Raji (cell line): ENCODE results near the gene ZNHIT3.

Experiments
- POLR2A ChIP-seq: IDR thresholded peaks from 2 replicates; pipeline ENCODE4 v1.6.1; 2011; ENCODE audit warnings: low read depth, low read length, control low read depth; ENCODE audit not compliant: insufficient read depth

The ZNHIT3 gene

DNA sequence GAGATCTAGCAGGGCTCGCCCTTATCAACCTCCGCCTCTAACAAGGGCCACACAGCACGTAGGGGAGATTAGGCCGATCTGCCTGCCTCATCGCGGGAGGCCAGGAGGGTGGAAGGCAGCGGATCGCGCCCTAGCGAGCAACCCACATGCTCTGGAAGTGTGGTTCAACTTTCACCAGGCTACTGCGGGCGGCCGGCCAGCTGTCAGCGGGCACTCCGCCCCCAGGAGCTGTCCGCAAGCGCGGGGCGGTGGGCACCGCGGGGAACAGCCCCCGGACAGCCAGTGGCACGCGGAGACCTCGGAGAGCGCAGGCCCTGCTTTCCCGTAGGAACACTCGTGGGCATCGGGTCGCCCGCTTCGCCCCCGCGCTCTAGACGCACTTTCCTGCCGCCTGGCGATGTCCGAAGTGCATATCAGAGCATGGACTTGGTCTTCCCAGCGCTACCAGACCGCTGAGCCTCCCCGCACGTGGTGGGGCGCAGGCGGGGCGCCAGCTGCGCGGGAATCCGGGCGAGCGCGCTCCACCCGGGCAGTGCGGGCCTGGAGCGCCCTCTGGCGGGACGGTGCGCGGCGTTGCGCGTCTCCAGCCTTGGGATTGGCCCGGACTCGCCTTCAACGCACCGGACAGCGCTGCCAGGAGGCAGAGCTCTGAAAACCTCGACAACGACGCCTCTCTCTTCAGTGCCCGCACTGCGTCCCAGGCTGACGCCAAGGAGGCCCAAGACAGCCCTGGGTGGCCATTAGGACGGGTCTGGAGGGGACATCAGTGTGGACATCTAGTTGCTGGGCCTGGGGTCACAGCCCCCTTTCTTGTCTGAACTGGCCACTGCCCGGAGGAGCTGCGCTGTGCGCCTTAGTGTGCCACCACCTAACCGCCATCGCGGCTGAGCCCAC lies 3.6 kb upstream of the ZNHIT3 start:
- no peak for TF ChIP-seq POLR2A

DNA sequence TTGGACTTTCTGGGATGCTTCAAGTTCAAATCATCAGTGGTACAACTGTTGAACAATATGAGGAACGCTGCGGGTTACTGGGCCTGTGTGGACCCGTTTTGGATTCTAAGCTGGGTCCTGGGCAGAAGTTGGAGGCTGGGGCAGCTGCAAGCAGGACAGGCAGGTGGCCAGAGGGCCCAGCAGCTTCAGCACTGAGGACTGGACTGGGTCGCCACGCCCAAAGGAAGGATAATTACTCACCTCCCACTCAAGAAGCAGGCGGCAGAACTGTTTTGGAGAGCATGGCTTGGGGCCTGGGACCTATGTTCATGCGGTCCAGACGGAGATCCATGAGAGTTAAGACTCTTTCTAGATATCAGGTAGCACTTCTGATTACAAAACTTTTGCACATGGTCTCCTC lies 1.5 kb upstream of the ZNHIT3 start:
- TF ChIP-seq POLR2A, result no peak

DNA sequence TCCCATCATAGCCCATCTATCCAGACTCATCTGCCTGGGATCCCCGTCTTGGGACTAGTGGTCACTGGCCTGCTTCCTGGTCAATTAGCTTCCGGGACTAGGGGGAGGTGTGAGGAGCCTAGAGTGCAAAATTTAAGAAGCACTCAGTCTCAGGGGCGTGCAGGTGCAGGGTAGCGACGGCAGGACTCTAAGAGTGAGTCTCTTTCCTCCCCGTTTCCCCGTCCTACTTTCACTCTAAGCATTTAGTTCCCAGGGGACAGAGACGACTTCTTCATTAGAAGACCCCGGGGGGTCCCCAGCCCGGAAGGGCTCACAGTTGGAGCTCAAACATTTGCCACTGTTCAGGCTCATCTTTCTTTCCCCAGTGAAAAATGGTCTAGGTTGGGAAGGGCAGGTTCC lies 677 bp upstream of the ZNHIT3 start:
- TF ChIP-seq POLR2A, result no peak

DNA sequence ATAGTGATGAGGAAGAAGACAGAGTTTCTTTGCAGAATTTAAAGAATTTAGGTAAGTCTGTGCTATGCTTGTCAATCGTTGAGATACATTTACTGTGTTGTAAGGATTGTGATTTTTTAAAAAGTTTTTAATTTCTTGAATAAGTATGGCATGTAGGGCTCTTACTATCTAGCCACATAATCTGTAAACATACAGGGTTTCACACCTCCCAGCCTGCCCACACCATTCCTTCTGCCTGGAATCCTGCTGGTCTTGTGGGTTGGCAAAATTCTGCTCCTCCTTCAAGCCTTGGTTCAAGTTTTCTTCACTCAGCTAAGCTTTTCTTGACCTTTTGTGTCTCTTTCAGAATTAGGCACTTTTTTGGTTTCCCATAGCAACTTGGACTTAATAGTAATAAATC lies 7.5 kb downstream of the ZNHIT3 start:
- no peak for TF ChIP-seq POLR2A

DNA sequence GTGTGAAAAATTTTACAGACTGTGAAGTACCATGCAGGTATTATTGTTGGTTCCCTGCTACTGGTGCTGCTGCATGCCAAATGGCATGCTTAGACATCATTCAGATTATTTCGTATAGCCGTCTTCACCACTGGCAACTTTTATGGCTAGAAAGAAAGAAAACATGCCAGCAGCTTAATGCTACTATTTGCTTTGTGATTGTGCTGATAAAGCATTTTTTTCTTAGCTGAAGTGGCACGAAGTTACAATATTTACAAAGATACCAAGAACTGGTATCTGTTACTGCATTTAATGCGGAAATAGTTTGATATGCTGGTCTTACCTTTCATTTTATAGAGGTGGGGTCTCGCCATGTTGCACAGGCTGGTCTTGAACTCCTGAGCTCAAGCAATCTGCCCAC lies 8.2 kb downstream of the ZNHIT3 start:
- no peak for TF ChIP-seq POLR2A

DNA sequence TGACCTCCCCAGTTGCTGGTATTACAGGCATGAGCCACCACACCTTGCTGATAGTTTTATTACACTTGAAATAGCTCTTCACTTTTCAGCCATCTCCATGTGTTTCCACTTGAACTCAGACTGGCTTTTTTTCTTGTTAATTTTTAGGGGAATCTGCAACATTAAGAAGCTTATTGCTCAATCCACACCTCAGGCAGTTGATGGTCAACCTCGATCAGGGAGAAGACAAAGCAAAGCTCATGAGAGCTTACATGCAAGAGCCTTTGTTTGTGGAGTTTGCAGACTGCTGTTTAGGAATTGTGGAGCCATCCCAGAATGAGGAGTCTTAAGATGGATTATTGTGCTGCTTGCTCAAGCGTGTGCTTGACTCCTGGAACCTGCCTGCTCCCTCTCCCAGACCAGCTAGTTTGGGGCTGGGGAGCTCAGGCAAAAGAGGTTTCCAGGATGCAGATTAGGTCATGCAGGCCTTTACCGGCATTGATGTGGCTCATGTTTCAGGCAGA lies 8.6 kb downstream of the ZNHIT3 start:
- no peak for TF ChIP-seq POLR2A

DNA sequence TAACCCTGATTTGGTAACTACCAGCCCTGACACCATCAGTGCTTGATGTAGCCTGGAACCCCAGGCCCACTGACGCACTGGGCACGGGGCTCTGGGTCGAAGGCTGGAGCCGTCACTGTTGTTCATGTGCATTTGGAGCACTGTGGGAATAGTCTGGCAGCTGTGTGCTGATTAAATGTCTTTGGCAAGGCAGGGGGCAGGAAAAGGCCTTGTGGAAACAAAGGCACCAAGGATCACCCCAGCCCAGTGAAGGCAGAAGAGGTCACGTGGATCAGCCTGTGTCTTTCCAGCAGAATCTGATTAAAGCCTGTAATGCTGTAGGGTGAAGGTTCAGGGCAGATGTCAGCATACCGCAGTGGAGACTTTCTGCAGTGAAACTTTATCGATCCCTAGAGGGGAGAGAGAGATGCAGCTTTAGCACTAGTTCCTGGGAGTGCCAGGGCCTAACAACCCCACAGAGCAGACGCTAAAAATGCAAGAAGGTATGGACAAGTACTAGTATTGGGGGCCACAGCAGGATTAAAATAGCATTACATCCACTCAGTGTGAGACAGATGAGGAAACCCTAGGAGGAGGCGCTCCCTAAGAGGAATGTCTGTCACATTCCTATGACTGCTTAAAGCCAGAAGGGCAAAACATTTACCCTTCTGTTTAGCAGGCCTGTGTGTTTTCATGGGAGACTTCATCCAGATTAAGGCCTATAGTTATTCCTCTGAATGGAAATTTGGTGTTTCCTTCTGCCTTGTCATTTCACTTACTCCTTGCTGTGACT lies 9.7 kb downstream of the ZNHIT3 start:
- TF ChIP-seq POLR2A, result no peak

DNA sequence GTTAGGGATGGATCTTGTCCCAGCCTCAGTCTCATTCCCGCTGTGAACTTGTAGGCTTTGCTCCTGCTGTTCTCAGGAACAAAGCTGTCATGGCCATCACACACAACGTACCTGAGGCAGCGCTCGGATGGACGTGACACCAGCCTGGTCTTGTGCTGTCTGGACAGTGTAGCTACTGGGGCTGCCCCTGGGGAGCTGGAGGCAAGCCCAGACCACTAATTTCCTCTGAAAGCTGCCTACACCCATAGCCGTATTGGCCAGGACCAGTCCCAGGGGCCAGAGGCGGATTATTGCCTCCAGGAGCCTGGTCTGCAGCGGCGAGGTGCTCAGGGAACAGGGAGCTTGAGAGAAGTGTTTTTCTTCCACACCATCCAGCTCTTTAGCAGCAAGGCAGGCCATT lies 11.7 kb downstream of the ZNHIT3 start:
- TF ChIP-seq POLR2A, result no peak

DNA sequence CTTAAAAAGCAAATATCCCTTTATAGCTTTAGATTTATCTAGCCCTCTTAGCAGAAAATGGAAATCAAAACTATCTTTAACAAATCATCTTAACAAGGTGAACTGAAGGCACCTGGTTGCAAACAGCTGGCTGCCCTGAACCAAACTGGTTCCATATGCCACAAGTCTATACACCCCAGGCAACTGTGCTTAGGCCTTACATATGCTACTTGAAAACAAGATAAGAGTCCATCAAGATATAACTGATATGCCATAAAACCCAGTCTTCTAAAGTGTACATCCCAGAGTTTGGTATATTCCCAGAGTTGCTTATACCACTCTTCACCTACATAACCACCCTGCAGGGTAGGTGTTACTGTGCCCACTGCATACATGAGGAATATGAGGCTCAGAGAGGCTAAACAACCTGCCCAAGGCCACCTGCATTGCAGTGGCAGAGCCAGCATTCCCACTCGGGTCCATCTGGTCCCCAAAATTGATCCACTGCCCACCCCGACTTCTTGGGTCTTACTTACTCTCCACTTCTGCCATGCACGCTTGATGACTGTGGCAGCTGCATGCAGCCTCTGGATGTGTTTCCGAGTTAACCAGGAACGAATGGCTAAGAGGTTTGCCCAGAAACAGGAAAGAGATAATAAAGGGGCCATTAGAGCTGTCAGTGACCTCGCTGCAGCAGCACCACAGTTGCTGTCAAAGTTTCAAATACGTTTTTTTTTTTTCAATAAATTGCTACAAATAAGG lies 12.2 kb downstream of the ZNHIT3 start:
- TF ChIP-seq POLR2A, result no peak

DNA sequence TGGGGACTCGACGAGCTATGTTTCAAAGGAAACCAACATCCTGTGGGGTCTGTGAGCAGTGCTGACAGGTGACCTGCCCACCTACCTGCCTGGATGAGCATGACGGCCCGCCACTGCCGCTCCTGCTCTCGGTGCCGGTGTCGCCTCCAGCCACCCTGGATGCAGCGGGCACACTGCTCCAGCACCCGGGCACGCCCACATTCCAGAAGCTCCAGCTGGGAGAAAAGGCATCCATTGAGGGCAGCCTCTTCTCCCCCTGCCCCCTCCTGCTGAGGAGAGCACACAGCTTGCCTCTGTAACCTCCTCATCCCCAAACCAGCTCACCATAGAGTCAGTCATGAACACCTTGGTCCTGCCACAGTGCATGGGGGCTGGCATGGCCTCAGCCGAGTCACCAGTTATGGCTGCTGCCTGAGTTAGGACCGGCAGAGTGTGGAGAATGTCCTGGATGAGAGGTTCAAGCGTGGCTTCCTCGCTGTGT lies 14.3 kb downstream of the ZNHIT3 start:
- no peak for TF ChIP-seq POLR2A

DNA sequence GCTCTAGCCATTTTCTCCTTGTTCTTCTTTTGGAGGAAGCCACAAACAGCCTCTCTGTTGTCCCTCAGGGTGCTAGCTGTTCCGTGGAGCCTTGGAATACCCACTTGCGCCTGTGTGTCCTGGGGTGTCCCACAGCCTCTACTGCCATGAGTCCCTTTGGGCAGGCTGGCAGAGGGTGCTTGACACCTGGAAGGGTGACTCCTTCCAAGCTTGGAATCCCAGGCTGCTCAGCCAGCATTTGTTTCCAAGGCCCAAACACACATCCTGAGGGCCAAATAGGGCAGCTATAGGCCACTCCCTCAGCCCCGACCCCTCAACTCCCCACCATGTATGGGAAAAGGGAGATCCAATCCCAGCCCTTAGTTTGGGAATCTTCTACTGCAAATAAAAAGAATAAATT lies 14.9 kb downstream of the ZNHIT3 start:
- no peak for TF ChIP-seq POLR2A

DNA sequence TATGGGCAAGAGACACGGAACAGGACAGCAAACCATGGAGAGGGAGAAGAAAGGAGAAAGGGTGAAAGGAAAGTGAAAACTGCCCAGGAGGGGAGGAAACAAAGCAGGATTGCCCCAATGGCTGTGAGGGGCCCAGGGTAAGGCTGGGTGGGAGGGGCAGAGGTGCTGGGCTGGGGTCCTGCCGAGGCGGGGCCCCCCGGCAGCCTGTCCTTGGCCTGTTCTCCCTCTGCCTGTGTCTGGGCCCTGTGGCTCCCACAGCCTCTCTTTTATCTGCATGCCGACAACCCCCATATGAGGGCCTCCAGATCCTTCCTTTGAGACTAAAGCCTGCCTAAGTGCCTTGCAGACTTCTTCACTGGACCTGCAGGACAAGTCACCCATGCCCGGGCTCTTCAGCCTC lies 15.5 kb downstream of the ZNHIT3 start:
- no peak for TF ChIP-seq POLR2A

DNA sequence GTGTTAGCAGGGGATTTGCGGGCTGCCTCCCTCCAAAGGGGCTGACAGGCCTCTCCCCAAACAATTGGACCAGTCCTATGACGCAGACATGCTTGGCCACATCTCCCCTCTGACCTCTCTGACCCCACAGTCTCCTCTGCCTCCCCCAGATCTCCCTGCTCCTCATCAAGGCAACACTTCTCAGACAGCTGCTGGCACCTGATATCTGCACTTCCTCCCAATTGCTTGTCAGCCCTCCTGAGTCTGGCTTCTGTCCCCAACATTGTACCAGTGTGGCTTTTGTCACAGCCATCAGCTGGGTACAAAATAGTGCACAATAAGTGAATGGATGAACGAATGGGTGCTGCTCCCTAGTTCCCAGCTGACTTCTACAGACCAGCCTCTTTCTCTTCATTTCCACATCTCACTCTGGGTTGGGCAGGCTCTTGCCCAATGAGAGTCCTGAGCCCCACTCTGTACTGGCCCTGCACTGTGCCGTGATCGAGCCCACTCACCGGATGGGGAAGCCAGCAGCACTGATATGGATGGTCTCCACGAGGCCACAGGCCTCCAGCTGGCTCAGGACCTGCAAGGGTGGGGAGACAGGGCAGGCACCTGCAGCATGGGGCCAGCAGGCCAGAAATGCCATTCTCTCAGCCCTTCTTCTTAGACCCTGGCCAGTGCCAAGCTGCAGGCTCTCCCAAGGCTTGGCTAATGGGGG lies 17.1 kb downstream of the ZNHIT3 start:
- TF ChIP-seq POLR2A, result no peak

DNA sequence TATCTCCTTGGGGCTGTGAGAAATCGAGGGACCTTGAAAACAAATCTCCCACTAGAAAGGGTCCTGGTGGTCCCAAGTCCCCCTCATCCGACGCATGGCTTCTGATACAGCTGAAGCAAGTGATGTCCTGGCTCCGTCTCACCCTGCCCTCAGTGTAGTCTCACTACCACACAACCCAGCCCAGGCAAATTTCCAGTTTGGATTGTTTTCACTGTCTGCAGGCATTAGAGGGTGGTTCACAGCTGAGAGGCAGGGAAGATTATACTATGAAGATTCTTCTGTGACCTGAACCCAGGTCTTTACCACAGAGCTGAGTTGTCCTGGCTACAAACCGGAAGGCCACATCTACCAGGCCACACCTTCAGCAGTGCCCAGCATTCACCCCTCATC lies 17.7 kb downstream of the ZNHIT3 start:
- no peak for TF ChIP-seq POLR2A

DNA sequence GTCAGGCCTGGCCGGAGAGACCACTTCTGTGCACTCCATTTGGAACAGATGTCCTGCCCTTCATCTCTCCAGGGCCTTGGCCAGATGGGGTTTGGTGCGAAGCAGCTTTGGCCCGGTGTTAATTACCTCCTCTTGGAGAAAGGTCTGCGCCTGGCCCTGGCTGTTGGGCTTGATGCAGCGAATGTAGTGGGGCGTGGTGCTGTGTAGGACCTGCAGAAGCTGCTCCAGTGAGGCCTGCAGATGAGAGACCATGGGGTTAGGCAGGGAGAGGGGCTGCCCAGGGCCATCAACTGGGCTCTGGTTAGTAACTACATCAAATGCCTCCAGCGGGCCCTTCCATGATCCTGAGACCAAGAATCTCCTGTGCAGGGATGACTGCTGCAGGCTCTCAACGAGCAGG lies 18.7 kb downstream of the ZNHIT3 start:
- TF ChIP-seq POLR2A, result no peak
